ENCODE measurements around the gene FGFR2.
"Not testable (repeated sequence)": the region's sequence is repeated elsewhere in the genome, so short reads cannot be mapped to it uniquely, and the experiment has no call there.

Gene FGFR2

DNA sequence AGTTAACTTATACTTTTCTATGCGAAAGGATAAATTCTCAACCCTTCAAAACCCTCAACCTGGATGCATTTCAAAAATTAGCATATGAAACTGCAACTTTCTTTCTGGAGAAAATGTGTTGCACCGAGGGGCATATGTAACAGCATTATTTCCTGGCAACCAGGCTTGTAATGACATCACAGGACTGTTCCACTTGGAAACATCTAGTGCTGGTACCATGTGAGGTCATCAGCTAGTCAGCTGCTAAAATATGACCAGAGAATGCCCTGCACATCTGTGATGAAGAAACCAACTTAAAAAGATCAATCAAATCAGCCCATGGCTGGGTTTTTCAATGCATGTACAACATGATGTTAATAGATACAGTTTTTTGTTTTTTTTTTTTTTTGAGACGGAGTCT, 40.0 kb downstream of the FGFR2 start:
- Histone ChIP-seq H3K36me3 (ENCODE audit: control insufficient read depth, insufficient read depth, low read length) (peaks cover 4% of the 10 kb centered on the region), H3K4me1 (ENCODE audit: control insufficient read depth, insufficient read depth, low read length) (peaks cover 8% of the 10 kb centered on the region), H3K9ac (ENCODE audit: low read depth, low read length) (no peak overlapping the region), H3K4me3 (ENCODE audit: low read depth, low read length) (no peak overlapping the region), H3K9me3 (ENCODE audit: control insufficient read depth, insufficient read depth, low read length) (no peaks in the 10 kb centered on the region), H3K27me3 (ENCODE audit: control insufficient read depth, insufficient read depth, low read length) (no peaks in the 10 kb centered on the region)

DNA sequence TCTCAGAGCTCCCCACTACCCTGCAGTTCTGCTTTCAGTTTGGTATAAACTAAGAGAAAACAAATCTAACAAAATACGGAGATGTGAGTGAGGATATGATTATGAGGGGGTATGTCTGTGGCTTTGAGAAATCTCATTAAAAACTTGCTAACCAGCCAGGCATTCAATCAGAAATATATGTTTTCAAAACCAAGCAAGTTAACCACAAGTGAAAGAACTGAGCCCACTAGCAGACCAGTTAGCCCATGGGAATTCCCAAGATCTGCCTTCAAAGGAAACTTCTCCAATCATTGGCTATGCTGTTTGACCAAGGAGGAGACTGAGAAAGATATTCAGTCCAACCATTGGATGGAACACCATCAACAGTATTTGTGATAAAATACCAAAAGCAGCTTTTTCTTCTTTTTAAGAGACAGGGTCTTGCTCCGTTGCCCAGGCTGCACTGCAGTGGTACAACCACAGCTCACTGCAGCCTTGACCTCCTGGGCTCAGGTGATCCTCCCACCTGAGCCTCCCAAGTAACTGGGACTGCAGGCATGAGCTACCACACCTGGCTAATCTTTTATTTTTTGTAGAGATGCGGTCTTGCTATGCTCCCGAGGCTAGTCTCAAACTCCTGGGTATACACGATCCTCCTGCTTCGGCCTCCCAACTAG, 41.2 kb downstream of the FGFR2 start:
- no peaks in the 10 kb centered on the region for H3K9me3 ChIP-seq (ENCODE audit: control insufficient read depth, insufficient read depth, low read length)
- H3K36me3 ChIP-seq (ENCODE audit: control insufficient read depth, insufficient read depth, low read length) = no peaks in the 10 kb centered on the region
- no peaks in the 10 kb centered on the region for H3K27me3 ChIP-seq (ENCODE audit: control insufficient read depth, insufficient read depth, low read length)
- H3K4me3 ChIP-seq (ENCODE audit: low read depth, low read length) = no peak overlapping the region
- H3K4me1 ChIP-seq (ENCODE audit: control insufficient read depth, insufficient read depth, low read length) = peaks cover 14% of the 10 kb centered on the region
- H3K9ac ChIP-seq (ENCODE audit: low read depth, low read length) = no peak overlapping the region

DNA sequence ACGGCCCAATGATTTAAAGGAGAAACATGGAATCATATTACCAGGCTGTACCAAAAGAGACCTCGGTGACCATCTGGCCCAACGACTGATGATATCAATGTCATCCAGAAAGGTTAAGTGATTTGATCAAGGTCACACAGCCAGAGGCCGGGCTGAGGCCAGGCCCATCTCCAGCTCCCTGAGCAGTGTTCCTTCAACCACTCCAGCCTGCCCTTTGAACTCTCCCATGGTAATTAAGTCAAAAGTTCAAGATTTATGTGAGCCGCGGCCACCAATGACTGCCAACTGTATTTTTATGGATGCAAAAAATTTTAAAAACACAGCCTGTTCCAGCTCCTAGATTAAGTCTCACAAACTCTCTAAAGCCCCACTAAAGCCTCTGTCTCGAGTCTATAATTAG, 41.8 kb downstream of the FGFR2 start:
- Histone ChIP-seq H3K36me3 (ENCODE audit: control insufficient read depth, insufficient read depth, low read length) (no peaks in the 10 kb centered on the region), H3K9me3 (ENCODE audit: control insufficient read depth, insufficient read depth, low read length) (no peaks in the 10 kb centered on the region), H3K4me3 (ENCODE audit: low read depth, low read length) (no peak overlapping the region), H3K9ac (ENCODE audit: low read depth, low read length) (no peak overlapping the region), H3K27me3 (ENCODE audit: control insufficient read depth, insufficient read depth, low read length) (no peaks in the 10 kb centered on the region), H3K4me1 (ENCODE audit: control insufficient read depth, insufficient read depth, low read length) (peaks cover 14% of the 10 kb centered on the region)

DNA sequence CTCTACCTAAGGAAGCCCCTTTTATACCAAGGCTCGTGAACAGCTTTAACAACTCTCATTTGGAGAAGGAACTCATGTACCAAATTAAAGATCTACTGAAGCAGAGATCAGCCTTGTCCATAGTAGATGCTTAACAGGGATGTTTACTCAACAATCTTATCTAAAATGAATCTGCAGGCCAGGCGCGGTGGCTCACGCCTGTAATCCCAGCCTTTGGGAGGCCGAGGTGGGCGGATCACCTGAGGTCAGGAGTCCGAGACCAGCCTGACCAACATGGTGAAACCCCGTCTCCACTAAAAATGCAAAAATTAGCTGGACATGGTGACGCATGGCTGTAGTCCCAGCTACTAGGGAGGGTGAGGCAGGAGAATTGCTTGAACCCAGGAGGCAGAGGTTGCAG, 43.3 kb downstream of the FGFR2 start:
- Histone ChIP-seq H3K36me3 (ENCODE audit: control insufficient read depth, insufficient read depth, low read length) (peaks cover 13% of the 10 kb centered on the region), H3K4me1 (ENCODE audit: control insufficient read depth, insufficient read depth, low read length) (peaks cover 14% of the 10 kb centered on the region)
- H3K27me3 ChIP-seq (ENCODE audit: control insufficient read depth, insufficient read depth, low read length); H3K4me3 ChIP-seq (ENCODE audit: low read depth, low read length); H3K9ac ChIP-seq (ENCODE audit: low read depth, low read length); H3K9me3 ChIP-seq (ENCODE audit: control insufficient read depth, insufficient read depth, low read length): not testable (repeated sequence)

DNA sequence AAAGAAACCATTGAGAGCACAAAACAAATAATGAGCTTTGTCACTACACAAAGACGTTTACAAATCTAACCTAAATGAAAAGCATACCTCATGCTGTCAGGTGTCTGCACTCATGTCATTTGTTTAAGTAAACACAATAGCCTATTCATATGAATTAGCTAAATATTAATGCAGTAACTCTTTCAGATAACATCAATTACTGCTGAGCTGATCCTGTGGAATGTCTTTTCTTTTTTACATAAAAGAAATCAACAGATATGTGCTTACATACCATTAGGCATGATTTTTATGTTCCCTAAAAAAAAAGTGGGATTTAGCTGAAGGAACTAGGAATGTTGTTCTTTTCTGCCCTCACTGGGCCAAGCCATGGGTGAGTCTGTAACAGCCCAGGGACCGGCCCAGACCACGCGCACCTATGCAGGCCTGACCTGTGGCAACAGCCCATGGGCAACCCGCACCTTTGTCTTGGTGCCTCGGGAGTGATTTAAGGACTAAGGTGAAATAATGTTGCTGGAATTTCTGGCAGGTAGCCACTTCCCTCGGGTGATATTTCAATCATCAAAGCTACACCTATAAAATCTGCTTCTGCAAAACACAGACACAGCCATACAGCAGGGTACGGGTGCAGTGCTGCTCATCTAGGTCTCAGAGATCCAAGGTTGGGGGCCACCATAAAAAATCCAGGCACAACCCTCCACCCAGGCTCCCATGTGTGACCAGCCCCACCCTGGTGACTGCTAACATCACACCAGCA, 44.6 kb downstream of the FGFR2 start:
- Histone ChIP-seq H3K36me3 (ENCODE audit: control insufficient read depth, insufficient read depth, low read length) (peaks cover 22% of the 10 kb centered on the region), H3K9me3 (ENCODE audit: control insufficient read depth, insufficient read depth, low read length) (no peaks in the 10 kb centered on the region), H3K27me3 (ENCODE audit: control insufficient read depth, insufficient read depth, low read length) (no peaks in the 10 kb centered on the region), H3K4me1 (ENCODE audit: control insufficient read depth, insufficient read depth, low read length) (peaks cover 14% of the 10 kb centered on the region), H3K9ac (ENCODE audit: low read depth, low read length) (no peak overlapping the region), H3K4me3 (ENCODE audit: low read depth, low read length) (no peak overlapping the region)

DNA sequence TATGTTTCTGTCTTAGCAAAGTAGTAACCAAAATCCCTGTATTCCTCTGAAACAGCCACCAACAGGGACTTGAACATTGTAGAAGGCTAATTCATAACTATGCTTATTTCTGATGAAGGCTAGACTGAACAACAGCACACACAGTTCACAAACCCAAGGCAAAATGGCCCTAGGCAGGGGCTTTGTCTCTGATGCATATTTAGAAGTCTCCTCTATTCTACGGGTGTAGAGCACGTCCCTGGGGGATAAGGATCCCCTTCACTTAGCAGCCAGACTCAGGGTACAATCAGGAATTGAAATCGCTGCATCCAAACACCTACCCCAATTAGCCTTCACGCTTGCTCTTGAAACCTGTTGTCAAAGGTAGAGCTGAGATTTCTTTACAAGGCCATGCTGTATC, 45.5 kb downstream of the FGFR2 start:
- Histone ChIP-seq H3K9me3 (ENCODE audit: control insufficient read depth, insufficient read depth, low read length) (no peaks in the 10 kb centered on the region), H3K9ac (ENCODE audit: low read depth, low read length) (no peak overlapping the region), H3K4me3 (ENCODE audit: low read depth, low read length) (no peak overlapping the region), H3K36me3 (ENCODE audit: control insufficient read depth, insufficient read depth, low read length) (peaks cover 26% of the 10 kb centered on the region), H3K27me3 (ENCODE audit: control insufficient read depth, insufficient read depth, low read length) (no peaks in the 10 kb centered on the region), H3K4me1 (ENCODE audit: control insufficient read depth, insufficient read depth, low read length) (peaks cover 14% of the 10 kb centered on the region)

DNA sequence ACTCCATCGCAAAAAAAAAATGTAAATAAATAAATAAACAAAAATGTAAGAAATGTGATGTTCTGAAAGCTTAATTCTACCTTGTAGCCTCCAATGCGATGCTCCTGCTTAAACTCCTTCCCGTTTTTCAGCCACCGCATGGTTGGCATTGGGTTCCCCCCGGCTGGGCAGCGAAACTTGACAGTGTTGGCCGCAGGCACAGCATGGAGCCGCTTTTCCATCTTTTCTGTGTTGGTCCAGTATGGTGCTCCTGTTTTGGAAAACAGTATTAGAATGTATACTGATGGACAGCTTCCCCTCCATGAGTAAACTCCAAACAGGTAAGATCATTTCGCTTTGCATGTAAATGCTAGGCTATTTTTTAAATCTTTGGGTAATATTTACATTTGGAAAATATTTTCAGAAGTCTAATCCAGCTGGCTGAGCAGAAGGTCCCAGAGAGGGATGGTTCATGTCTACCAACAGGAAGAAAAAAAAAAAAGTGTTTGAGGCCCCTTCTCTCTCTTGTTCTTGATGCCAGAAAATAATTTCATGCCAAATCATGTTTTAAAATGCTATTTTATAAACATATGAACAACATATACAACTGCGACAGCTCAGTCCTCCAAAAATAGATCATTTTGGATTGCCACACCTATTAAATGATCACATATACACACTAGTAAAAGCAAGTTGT, 46.9 kb downstream of the FGFR2 start:
- H3K4me3 ChIP-seq (ENCODE audit: low read depth, low read length) = no peak overlapping the region
- no peaks in the 10 kb centered on the region for H3K27me3 ChIP-seq (ENCODE audit: control insufficient read depth, insufficient read depth, low read length)
- H3K36me3 ChIP-seq (ENCODE audit: control insufficient read depth, insufficient read depth, low read length) = peaks cover 33% of the 10 kb centered on the region
- H3K4me1 ChIP-seq (ENCODE audit: control insufficient read depth, insufficient read depth, low read length) = peaks cover 14% of the 10 kb centered on the region
- no peaks in the 10 kb centered on the region for H3K9me3 ChIP-seq (ENCODE audit: control insufficient read depth, insufficient read depth, low read length)
- H3K9ac ChIP-seq (ENCODE audit: low read depth, low read length) = no peak overlapping the region

DNA sequence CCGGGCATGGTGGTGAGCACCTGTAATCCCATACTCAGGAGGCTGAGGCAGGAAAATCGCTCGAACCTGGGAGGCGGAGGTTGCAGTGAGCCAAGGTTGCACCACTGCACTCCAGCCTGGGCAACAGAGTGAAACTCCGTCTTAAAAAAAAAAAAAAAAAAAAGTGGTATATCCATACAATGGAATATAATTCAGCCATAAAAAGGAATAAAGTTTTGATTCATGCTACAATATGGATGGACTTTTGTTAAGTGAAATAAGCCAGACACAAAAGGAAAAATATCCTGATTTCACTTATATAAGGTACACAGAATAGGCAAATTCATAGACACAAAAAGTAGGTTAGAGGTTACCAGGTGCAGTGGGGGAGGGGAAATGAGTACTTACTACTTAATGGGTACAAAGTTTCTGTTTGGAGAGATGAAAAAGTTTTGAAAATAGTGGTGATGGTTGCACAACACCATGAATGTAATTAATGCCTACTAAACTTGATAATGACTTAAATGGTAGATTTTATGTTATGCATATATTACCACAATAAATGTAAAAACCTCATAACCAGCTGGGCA, 53.9 kb downstream of the FGFR2 start:
- H3K9me3 ChIP-seq (ENCODE audit: control insufficient read depth, insufficient read depth, low read length) = no peaks in the 10 kb centered on the region
- no peak overlapping the region for H3K9ac ChIP-seq (ENCODE audit: low read depth, low read length)
- peaks cover 38% of the 10 kb centered on the region for H3K4me1 ChIP-seq (ENCODE audit: control insufficient read depth, insufficient read depth, low read length)
- no peaks in the 10 kb centered on the region for H3K27me3 ChIP-seq (ENCODE audit: control insufficient read depth, insufficient read depth, low read length)
- H3K36me3 ChIP-seq (ENCODE audit: control insufficient read depth, insufficient read depth, low read length) = peaks cover 28% of the 10 kb centered on the region
- H3K4me3 ChIP-seq (ENCODE audit: low read depth, low read length) = no peak overlapping the region

DNA sequence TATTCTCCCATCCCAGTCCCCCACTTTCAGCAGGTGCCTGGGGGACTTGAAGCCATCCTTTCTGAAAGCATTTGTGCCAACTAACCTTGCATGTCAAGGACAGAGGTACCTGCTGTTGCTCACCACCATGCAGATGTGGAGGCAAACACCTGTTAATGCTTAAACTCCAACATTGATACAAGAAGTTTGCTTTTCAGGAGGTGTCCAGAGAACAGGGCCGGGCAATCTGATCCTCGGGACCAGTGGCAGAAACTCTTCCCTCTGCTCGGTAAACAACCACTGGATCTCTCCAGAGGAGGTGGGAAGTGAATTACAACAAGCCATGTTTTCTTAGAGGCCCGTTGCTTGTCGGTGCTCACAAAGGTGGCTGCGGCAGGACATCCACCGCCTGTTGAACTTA, 54.7 kb downstream of the FGFR2 start:
- H3K36me3 ChIP-seq (ENCODE audit: control insufficient read depth, insufficient read depth, low read length) = peaks cover 33% of the 10 kb centered on the region
- peaks cover 38% of the 10 kb centered on the region for H3K4me1 ChIP-seq (ENCODE audit: control insufficient read depth, insufficient read depth, low read length)
- no peak overlapping the region for H3K9ac ChIP-seq (ENCODE audit: low read depth, low read length)
- H3K4me3 ChIP-seq (ENCODE audit: low read depth, low read length) = no peak overlapping the region
- H3K9me3 ChIP-seq (ENCODE audit: control insufficient read depth, insufficient read depth, low read length) = no peaks in the 10 kb centered on the region
- no peaks in the 10 kb centered on the region for H3K27me3 ChIP-seq (ENCODE audit: control insufficient read depth, insufficient read depth, low read length)

DNA sequence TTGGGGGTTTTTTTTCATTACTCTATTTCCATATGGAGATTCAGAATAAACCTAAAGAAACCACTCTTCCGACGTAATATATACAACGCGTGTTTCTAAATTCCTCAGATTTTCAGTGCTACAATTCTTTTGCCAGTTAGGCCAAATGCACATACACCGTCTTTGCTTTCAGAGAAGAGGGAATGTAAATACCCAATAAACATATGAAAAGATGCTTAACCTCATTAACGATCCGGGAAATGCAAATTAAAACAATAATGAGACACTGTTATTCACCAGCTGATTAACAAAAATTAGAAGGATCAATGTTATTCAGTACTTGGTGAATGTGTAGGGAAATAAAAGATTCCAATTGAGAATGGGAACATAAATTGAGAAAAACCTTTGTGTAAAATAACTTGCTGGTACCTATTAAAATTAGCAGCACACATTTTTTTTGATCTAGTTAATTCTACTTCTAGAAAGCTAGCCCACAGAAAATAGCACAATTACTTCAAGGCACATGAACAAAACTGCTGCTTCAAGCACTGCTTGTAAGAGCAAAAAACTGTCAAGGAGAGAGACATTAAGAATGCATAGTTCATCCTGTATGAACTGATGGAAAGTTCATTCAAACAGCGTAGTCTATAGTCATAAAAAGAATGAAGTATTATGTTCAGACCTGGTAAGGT, 56.7 kb downstream of the FGFR2 start:
- H3K9ac ChIP-seq (ENCODE audit: low read depth, low read length) = no peak overlapping the region
- H3K4me3 ChIP-seq (ENCODE audit: low read depth, low read length) = no peak overlapping the region
- peaks cover 35% of the 10 kb centered on the region for H3K36me3 ChIP-seq (ENCODE audit: control insufficient read depth, insufficient read depth, low read length)
- peaks cover 43% of the 10 kb centered on the region for H3K4me1 ChIP-seq (ENCODE audit: control insufficient read depth, insufficient read depth, low read length)
- no peaks in the 10 kb centered on the region for H3K9me3 ChIP-seq (ENCODE audit: control insufficient read depth, insufficient read depth, low read length)
- no peaks in the 10 kb centered on the region for H3K27me3 ChIP-seq (ENCODE audit: control insufficient read depth, insufficient read depth, low read length)

DNA sequence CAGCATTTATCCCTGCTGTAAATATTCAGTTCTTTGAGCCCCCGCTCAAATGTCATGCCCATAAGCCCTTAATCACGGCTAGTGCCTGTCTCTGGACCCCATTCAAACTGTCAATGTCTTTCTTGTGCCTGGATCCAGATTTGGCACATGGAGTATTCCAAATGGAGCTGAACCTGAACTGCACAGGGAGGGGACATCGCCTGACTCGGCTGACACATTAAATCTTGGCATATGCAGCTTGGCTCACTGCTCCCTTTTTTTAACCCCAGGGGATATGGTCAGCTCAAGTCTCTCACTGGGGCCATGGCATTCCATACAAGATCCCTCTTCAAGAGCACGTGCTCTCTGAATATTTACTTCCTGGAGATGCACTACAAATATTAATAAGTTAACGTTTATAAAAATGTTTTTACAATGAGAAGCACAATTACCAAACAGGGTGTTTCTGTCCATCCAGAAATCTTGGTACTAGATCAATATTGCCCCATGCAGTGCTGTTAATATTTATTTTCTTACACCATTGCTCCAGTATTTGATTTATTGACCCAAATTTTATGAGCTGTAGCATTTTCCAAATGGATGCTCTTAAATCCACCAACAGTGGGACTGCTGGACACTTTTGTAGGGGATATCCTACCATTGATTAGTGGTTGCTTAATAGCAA, 57.4 kb downstream of the FGFR2 start:
- H3K27me3 ChIP-seq (ENCODE audit: control insufficient read depth, insufficient read depth, low read length) = no peaks in the 10 kb centered on the region
- no peaks in the 10 kb centered on the region for H3K9me3 ChIP-seq (ENCODE audit: control insufficient read depth, insufficient read depth, low read length)
- H3K9ac ChIP-seq (ENCODE audit: low read depth, low read length) = no peak overlapping the region
- H3K4me3 ChIP-seq (ENCODE audit: low read depth, low read length) = no peak overlapping the region
- peaks cover 35% of the 10 kb centered on the region for H3K36me3 ChIP-seq (ENCODE audit: control insufficient read depth, insufficient read depth, low read length)
- H3K4me1 ChIP-seq (ENCODE audit: control insufficient read depth, insufficient read depth, low read length) = peaks cover 46% of the 10 kb centered on the region
